ENCODE results near the gene ELMOD1. TPM values are rescaled to one million over a fixed set of nuclear protein-coding genes. Genes with fewer than 3 reads are reported as not detected.

Gene ELMOD1
- total and polyA plus RNA-seq, 2 of the 4 experiments (the other 2 are of a cell fraction) = 0.18 to 0.29 TPM

DNA sequence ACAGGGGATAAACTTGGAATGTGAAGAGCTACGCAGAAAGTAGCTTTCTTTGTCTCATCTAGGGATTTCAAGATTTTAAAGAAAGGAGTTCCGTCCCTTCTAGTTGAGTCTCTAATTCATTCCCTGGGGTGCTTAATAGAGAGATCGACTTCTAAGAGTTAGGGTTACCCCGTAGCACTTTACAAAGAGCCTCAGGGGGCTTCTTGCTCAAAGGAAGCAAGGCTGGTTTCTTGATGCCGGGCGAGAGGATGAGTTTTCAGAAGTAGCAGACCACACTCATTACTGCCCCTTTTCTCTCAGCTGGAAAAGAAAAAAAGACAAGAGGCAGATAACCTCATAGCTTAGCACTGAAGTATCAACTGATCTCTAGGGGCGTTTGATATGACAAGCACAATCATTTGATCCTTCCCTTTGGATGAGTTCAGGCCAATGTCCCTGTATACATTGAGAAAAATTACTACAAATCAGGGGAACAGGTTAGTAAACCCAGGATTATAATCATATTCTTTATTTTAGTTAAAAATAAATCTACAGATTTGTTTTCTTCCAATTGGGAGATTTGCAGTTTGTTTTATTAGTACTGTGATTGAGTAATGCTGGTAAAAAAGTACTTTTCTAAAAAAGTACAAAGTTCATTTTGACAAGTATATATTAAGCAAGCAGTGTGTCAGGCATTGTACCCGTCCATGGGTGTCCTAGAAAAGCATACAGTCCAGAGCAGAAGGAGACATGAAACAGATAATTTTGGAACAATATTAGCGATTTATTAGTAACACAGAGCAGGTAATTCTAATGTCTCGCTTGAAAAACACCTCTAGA, 18.7 kb downstream of the ELMOD1 start:
- DNase-seq (no peak), ATAC-seq (ENCODE audit: low read depth) (no peak)
- no peak overlapping the region for H3K4me3 ChIP-seq (ENCODE audit: insufficient read depth, low read depth, low read length)
- no peak overlapping the region for H2AFZ ChIP-seq (replicated peaks; ENCODE audit: low read length, poor library complexity)
- no peaks in the 10 kb centered on the region for H3K79me1 ChIP-seq (ENCODE audit: low read depth in 1 of 2, low read length in 2 of 2)
- no peak overlapping the region for H3K23ac ChIP-seq (ENCODE audit: low read depth, low read length)
- no peak for TF ChIP-seq MAZ (IDR thresholded peaks at IDR 0.05; ENCODE audit: borderline replicate concordance, low read depth, low read length)
- no peak for TF ChIP-seq NFE2L2 (IDR thresholded peaks at IDR 0.05; ENCODE audit: low read depth, low read length)
- TF ChIP-seq POLR2A (IDR thresholded peaks at IDR 0.05; ENCODE audit: low read depth, low read length) = no peak
- TF ChIP-seq FOS (IDR thresholded peaks at IDR 0.05; ENCODE audit: low read depth, low read length) = no peak
- no peak for TF ChIP-seq SMC3 (IDR thresholded peaks at IDR 0.05; ENCODE audit: low read depth, low read length)
- TF ChIP-seq, protein P1, sequence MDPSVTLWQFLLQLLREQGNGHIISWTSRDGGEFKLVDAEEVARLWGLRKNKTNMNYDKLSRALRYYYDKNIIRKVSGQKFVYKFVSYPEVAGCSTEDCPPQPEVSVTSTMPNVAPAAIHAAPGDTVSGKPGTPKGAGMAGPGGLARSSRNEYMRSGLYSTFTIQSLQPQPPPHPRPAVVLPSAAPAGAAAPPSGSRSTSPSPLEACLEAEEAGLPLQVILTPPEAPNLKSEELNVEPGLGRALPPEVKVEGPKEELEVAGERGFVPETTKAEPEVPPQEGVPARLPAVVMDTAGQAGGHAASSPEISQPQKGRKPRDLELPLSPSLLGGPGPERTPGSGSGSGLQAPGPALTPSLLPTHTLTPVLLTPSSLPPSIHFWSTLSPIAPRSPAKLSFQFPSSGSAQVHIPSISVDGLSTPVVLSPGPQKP (IDR thresholded peaks at IDR 0.05; ENCODE audit: borderline replicate concordance, low read depth, low read length) = no peak
- no peak for TF ChIP-seq CEBPB (IDR thresholded peaks at IDR 0.05; ENCODE audit: low read depth, low read length)
- TF ChIP-seq RAD21 (IDR thresholded peaks at IDR 0.05; ENCODE audit: low read length) = no peak
- TF ChIP-seq MAFK (IDR thresholded peaks at IDR 0.05; ENCODE audit: low read depth, low read length) = no peak
- TF ChIP-seq CHD1 (IDR thresholded peaks at IDR 0.05; ENCODE audit: low read depth, low read length) = no peak
- no peak for TF ChIP-seq RFX5 (IDR thresholded peaks at IDR 0.05; ENCODE audit: low read depth, low read length)
- no peak for TF ChIP-seq BHLHE40 (IDR thresholded peaks at IDR 0.05; ENCODE audit: low read depth, low read length)
- no peak for TF ChIP-seq RCOR1 (IDR thresholded peaks at IDR 0.05; ENCODE audit: insufficient replicate concordance, low read length)
- TF ChIP-seq, protein P2, sequence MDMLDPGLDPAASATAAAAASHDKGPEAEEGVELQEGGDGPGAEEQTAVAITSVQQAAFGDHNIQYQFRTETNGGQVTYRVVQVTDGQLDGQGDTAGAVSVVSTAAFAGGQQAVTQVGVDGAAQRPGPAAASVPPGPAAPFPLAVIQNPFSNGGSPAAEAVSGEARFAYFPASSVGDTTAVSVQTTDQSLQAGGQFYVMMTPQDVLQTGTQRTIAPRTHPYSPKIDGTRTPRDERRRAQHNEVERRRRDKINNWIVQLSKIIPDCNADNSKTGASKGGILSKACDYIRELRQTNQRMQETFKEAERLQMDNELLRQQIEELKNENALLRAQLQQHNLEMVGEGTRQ (IDR thresholded peaks at IDR 0.05; ENCODE audit: low read depth, low read length) = no peak
- H3K4me2 ChIP-seq (ENCODE audit: low read depth, low read length) = no peak overlapping the region
- intact Hi-C loops (cut with micrococcal nuclease) (loop anchor here (5.0 kb wide), 1 partner anchor 53 kb away; no protein-coding TSS in a partner anchor), dilution Hi-C loops (cut with HindIII; ENCODE audit: low sequenced_read_pairs, unreplicated experiment) (no loop called here), in situ Hi-C loops (cut with MboI; ENCODE audit: low sequenced_read_pairs) (no loop called here)
- no peak overlapping the region for H2AK5ac ChIP-seq (ENCODE audit: low read depth, low read length)
- no peak overlapping the region for H2BK120ac ChIP-seq (ENCODE audit: low read depth, low read length)
- BruUV-seq (replicated peaks) = no TSS peak
- no peak overlapping the region for H3K4ac ChIP-seq (ENCODE audit: low read depth, low read length)
- no peak overlapping the region for H4K5ac ChIP-seq (ENCODE audit: low read depth, low read length)
- no peak overlapping the region for H4K8ac ChIP-seq (ENCODE audit: low read depth in 2 of 2, low read length in 2 of 2)
- H2BK15ac ChIP-seq (ENCODE audit: low read depth, low read length) = no peak overlapping the region
- no peak overlapping the region for H3K56ac ChIP-seq (ENCODE audit: extremely low read depth, insufficient read depth, low read length)
- H3K27me3 ChIP-seq (ENCODE audit: control insufficient read depth, insufficient read depth, low read length) = peaks cover 5% of the 10 kb centered on the region; the same call in 1 of the 2 replicates
- H3K27ac ChIP-seq (ENCODE audit: insufficient read depth, low read length) = no peak overlapping the region
- no peak overlapping the region for H3K18ac ChIP-seq (ENCODE audit: low read depth, low read length)
- WGBS, 2 experiments (ENCODE audit: extremely low coverage in 2 of 2, insufficient read length in 1 of 2) = no CpG with 5 or more reads among the region's 10 CpGs
- no peaks in the 10 kb centered on the region for H3K36me3 ChIP-seq (ENCODE audit: control insufficient read depth, insufficient read depth, low read length)
- no peaks in the 10 kb centered on the region for H3K4me1 ChIP-seq (ENCODE audit: control insufficient read depth, insufficient read depth, low read length)
- no peak overlapping the region for H2AK9ac ChIP-seq (replicated peaks; ENCODE audit: low read depth, low read length, poor library complexity)
- CTCF ChIA-PET = interaction anchor here (0.6 to 1.1 kb wide), 3 partner anchors 9 to 191 kb away, joined by 3 to 6 read pairs (median 4); no protein-coding TSS in a partner anchor
- no peaks in the 10 kb centered on the region for H4K20me1 ChIP-seq (ENCODE audit: insufficient read depth, low read length)
- H3K9ac ChIP-seq (ENCODE audit: low read depth, low read length) = no peak overlapping the region
- H3K9me1 ChIP-seq (ENCODE audit: insufficient read depth, low read length) = no peaks in the 10 kb centered on the region
- H3K14ac ChIP-seq (replicated peaks; ENCODE audit: low read depth, low read length) = no peak overlapping the region
- H4K91ac ChIP-seq (ENCODE audit: insufficient read depth, low read depth, low read length) = no peak overlapping the region
- H2BK20ac ChIP-seq (ENCODE audit: low read depth, low read length) = no peak overlapping the region
- H3K9me3 ChIP-seq (ENCODE audit: control insufficient read depth, insufficient read depth, low read length) = no peaks in the 10 kb centered on the region
- POLR2A ChIA-PET (ENCODE audit: unreplicated experiment) = no interaction called here
- no peak overlapping the region for H2BK5ac ChIP-seq (ENCODE audit: low read depth, low read length, poor library complexity, severe bottlenecking)
